Measurements from ENCODE around the gene LAMA5. TPM values are rescaled to one million over a fixed set of nuclear protein-coding genes. Genes with fewer than 3 reads are reported as not detected.

The LAMA5 gene
- total RNA-seq, 2 donors from 2014 or later: 315 to 369 TPM

GRCh38 chr20:62395311-62396242, 28.5 kb upstream of the LAMA5 start:
- H3K9ac ChIP-seq (ENCODE audit: extremely low read depth, low read length, poor library complexity, severe bottlenecking): no peak overlapping the region

GRCh38 chr20:62394248-62395245, 27.4 kb upstream of the LAMA5 start:
- H3K27ac ChIP-seq (ENCODE audit: low read depth, low read length): no peak overlapping the region
- H3K9ac ChIP-seq (ENCODE audit: extremely low read depth, low read length, poor library complexity, severe bottlenecking): no peak overlapping the region
- WGBS, 2 experiments (ENCODE audit: insufficient coverage in 1 of 2, insufficient read length in 1 of 2): 94 to 96% methylated on average over 41 to 44 of the region's 44 CpGs
- peaks cover 11% of the 10 kb centered on the region for H3K36me3 ChIP-seq (ENCODE audit: control insufficient read depth, insufficient read depth, low read length)
- H3K27me3 ChIP-seq (ENCODE audit: control insufficient read depth, insufficient read depth, low read length, poor library complexity, severe bottlenecking): no peaks in the 10 kb centered on the region
- no peak overlapping the region for H3K4me3 ChIP-seq (ENCODE audit: low read length)
- Mint-ChIP-seq H3K36me3 (ENCODE audit: low read depth) (peaks cover 11% of the 10 kb centered on the region), H3K4me1 (no peaks in the 10 kb centered on the region), H3K9me3 (no peaks in the 10 kb centered on the region), H3K4me3 (no peak overlapping the region), H3K27me3 (ENCODE audit: insufficient read depth) (no peaks in the 10 kb centered on the region), H3K27ac (no peak overlapping the region)
- no peak for TF ChIP-seq CTCF (conservative IDR thresholded peaks at IDR 0.05)
- H3K4me1 ChIP-seq (ENCODE audit: control insufficient read depth, insufficient read depth, low read length): no peaks in the 10 kb centered on the region
- no peak for DNase-seq
- H3K9me3 ChIP-seq (ENCODE audit: control insufficient read depth, low read length): no peaks in the 10 kb centered on the region

More at GRCh38 chr20:62395311-62396242, 28.5 kb upstream of the LAMA5 start:
- TF ChIP-seq CTCF (conservative IDR thresholded peaks at IDR 0.05): peak; percentile 29
- Mint-ChIP-seq H3K4me1 (no peaks in the 10 kb centered on the region), H3K27me3 (ENCODE audit: insufficient read depth) (no peaks in the 10 kb centered on the region), H3K36me3 (ENCODE audit: low read depth) (peaks cover 2% of the 10 kb centered on the region), H3K9me3 (no peaks in the 10 kb centered on the region), H3K4me3 (no peak overlapping the region), H3K27ac (no peak overlapping the region)
- no peaks in the 10 kb centered on the region for H3K9me3 ChIP-seq (ENCODE audit: control insufficient read depth, low read length)
- no peak for DNase-seq
- no peak overlapping the region for H3K27ac ChIP-seq (ENCODE audit: low read depth, low read length)
- no peaks in the 10 kb centered on the region for H3K4me1 ChIP-seq (ENCODE audit: control insufficient read depth, insufficient read depth, low read length)
- peaks cover under 1% of the 10 kb centered on the region for H3K36me3 ChIP-seq (ENCODE audit: control insufficient read depth, insufficient read depth, low read length)
- H3K27me3 ChIP-seq (ENCODE audit: control insufficient read depth, insufficient read depth, low read length, poor library complexity, severe bottlenecking): no peaks in the 10 kb centered on the region
- 93 to 96% methylated on average over 17 to 27 of the region's 27 CpGs for WGBS, 2 experiments (ENCODE audit: insufficient coverage in 1 of 2, insufficient read length in 1 of 2)
- H3K4me3 ChIP-seq (ENCODE audit: low read length): no peak overlapping the region

GRCh38 chr20:62393830-62394229, 26.7 kb upstream of the LAMA5 start:
- no peaks in the 10 kb centered on the region for H3K4me1 ChIP-seq (ENCODE audit: control insufficient read depth, insufficient read depth, low read length)
- peaks cover 18% of the 10 kb centered on the region for H3K36me3 ChIP-seq (ENCODE audit: control insufficient read depth, insufficient read depth, low read length)
- H3K9ac ChIP-seq (ENCODE audit: extremely low read depth, low read length, poor library complexity, severe bottlenecking): no peak overlapping the region
- H3K4me1 Mint-ChIP-seq: peaks cover under 1% of the 10 kb centered on the region
- no peaks in the 10 kb centered on the region for H3K27me3 Mint-ChIP-seq (ENCODE audit: insufficient read depth)
- H3K9me3 ChIP-seq (ENCODE audit: control insufficient read depth, low read length): no peaks in the 10 kb centered on the region
- no peak overlapping the region for H3K4me3 ChIP-seq (ENCODE audit: low read length)
- H3K4me3 Mint-ChIP-seq: no peak overlapping the region
- WGBS, 2 experiments (ENCODE audit: insufficient coverage in 1 of 2, insufficient read length in 1 of 2): 92 to 93% methylated on average over 23 to 24 of the region's 24 CpGs
- DNase-seq: no peak
- H3K27ac ChIP-seq (ENCODE audit: low read depth, low read length): no peak overlapping the region
- no peak overlapping the region for H3K27ac Mint-ChIP-seq
- H3K36me3 Mint-ChIP-seq (ENCODE audit: low read depth): peaks cover 18% of the 10 kb centered on the region
- H3K9me3 Mint-ChIP-seq: no peaks in the 10 kb centered on the region
- no peaks in the 10 kb centered on the region for H3K27me3 ChIP-seq (ENCODE audit: control insufficient read depth, insufficient read depth, low read length, poor library complexity, severe bottlenecking)
- peak; percentile 12 for TF ChIP-seq CTCF (conservative IDR thresholded peaks at IDR 0.05)

Measured in endodermal cell (in vitro differentiated cells).